ENCODE measurements around the gene CHAF1A.

Gene CHAF1A

GRCh38 chr19:4365341-4365740 is 37.1 kb upstream of the CHAF1A start (continued):
- TF ChIP-seq, protein P1, sequence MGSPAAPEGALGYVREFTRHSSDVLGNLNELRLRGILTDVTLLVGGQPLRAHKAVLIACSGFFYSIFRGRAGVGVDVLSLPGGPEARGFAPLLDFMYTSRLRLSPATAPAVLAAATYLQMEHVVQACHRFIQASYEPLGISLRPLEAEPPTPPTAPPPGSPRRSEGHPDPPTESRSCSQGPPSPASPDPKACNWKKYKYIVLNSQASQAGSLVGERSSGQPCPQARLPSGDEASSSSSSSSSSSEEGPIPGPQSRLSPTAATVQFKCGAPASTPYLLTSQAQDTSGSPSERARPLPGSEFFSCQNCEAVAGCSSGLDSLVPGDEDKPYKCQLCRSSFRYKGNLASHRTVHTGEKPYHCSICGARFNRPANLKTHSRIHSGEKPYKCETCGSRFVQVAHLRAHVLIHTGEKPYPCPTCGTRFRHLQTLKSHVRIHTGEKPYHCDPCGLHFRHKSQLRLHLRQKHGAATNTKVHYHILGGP (tag by site-specific recombination; IDR thresholded peaks at IDR 0.05) = no peak

DNA sequence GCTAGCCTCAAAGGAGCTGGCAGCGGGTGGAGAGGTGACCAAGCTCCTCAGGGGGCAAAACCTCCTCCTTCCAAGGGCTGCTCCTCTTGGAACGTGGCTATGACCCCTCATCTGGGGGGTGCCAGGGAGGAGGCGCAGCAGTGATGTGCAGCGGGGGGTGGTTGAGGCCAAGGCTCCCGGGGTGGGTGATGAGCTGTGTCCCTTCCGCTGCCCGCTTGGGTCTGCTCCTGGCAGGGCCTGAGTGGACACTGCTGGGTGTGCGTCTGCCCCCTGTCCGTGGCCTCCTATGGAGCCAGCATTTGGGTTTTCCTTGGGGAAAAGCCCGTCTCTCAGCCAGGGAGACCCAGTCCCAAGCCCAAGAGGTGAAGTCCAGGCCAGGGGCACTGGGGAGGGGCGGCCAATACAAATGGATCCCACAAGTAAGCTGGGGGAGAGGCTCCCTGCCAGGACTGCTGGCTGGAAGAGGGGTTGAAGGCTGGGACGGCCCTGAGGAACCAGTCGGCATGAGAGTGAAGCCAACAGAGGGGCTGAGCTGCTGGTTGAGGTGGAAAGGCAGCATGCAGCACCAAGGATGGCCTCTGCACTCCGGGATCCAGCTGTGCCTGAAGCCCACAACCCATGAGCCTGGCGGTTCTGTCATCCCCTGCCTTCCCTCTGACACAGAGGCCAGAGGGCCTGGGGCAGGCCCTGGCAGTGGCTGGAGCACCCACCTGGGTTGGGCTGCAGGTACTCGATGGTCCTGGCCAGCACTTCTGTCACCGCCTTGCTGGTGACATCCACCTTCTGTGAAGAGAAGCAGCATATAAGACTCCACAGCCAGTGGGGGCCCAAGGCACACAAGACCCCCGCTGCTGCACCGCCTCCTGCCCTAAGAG is 36.4 kb upstream of the CHAF1A start:
- Histone ChIP-seq H3K27ac (ENCODE audit: extremely low read depth, low read depth, low read length) (no peak overlapping the region), H3K4me3 (ENCODE audit: low read depth, low read length) (no peak overlapping the region), H3K4me1 (ENCODE audit: control insufficient read depth, insufficient read depth, low read length) (0 out of 2 replicates have a peak, but pooled peaks cover 5% of the 10 kb centered on the region), H3K9me3 (ENCODE audit: control insufficient read depth, insufficient read depth, low read depth, low read length) (no peaks in the 10 kb centered on the region), H3K36me3 (ENCODE audit: control insufficient read depth in 2 of 2, insufficient read depth in 1 of 2, low read length in 2 of 2) (peaks cover 9 to 64% of the 10 kb centered on the region in 2 experiments; a peak in 2 of 3 replicates)
- ChIA-PET CTCF (interaction anchor here (0.7 to 4.7 kb wide), 6 partner anchors 9 to 99 kb away, joined by 4 to 19 read pairs (median 8); partner anchors contain the start of gene SH3GL1), POLR2A (interaction anchor here (1.1 to 3.6 kb wide), 2 partner anchors 10 to 36 kb away, joined by 3 to 15 read pairs; partner anchors contain the start of gene CHAF1A)
- TF ChIP-seq OVOL3 (tag by site-specific recombination; IDR thresholded peaks at IDR 0.05) = no peak
- no peak for TF ChIP-seq ZNF654 (tag by site-specific recombination; IDR thresholded peaks at IDR 0.05; ENCODE audit: low read depth)
- TF ChIP-seq ZIC2 (tag by site-specific recombination; IDR thresholded peaks at IDR 0.05) = peak; percentile 19; the same call in 1 of the 2 replicates
- peak; percentile 29; the same call in 1 of the 2 replicates for TF ChIP-seq GLIS2 (tag by site-specific recombination; IDR thresholded peaks at IDR 0.05)

DNA sequence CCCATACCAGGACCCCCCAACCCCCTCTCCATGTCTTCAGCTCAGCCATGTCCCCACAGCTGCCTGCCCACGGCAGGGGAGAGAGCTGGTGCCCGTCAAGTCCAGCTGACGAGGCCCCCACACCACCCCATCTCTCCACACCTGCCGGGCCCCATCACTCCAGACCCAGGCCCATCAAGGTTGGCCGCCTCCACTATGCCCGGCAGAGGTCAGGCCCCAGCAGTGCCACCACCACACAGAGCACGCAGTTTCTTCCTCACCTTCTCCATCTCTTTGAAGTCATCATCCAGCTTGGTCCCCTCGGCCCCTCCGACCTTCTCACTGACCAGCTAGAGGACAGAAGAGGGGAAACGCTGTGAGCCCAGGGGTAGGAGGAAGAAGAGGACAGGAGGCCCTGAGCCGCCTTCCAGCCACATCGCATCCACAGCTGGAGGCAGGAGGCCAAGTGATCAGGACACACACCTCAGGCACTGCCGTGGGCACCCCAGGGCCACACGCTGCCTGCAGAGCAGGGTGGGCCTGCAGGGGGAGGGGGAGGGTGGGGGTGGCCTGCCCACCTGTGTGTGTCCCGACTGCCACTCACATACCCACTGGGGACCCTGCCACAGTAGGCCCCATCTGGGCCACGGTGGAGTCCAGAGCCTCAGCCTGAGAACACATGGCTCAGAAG is 35.6 kb upstream of the CHAF1A start:
- 0 out of 2 replicates have a peak, but pooled peaks cover 5% of the 10 kb centered on the region for H3K4me1 ChIP-seq (ENCODE audit: control insufficient read depth, insufficient read depth, low read length)
- ChIA-PET CTCF (interaction anchor here (0.7 to 4.7 kb wide), 4 partner anchors 8 to 99 kb away, joined by 4 to 19 read pairs (median 11); partner anchors contain the start of gene SH3GL1), POLR2A (interaction anchor here (1.1 kb wide), 1 partner anchor 36 kb away, joined by 3 read pairs; the partner anchor contains the start of gene CHAF1A)
- no peak overlapping the region for H3K27ac ChIP-seq (ENCODE audit: extremely low read depth, low read depth, low read length)
- peaks cover 9 to 57% of the 10 kb centered on the region in 2 experiments; a peak in 2 of 3 replicates for H3K36me3 ChIP-seq (ENCODE audit: control insufficient read depth in 2 of 2, insufficient read depth in 1 of 2, low read length in 2 of 2)
- TF ChIP-seq ZNF184 (tag by site-specific recombination; IDR thresholded peaks at IDR 0.05) (no peak), ZNF221 (tag by site-specific recombination; IDR thresholded peaks at IDR 0.05; ENCODE audit: borderline replicate concordance) (no peak), ZNF239 (tag by site-specific recombination; IDR thresholded peaks at IDR 0.05) (no peak), ZNF140 (tag by site-specific recombination; IDR thresholded peaks at IDR 0.05) (no peak), KLF8 (tag by site-specific recombination; IDR thresholded peaks at IDR 0.05) (no peak), ZNF350 (tag by site-specific recombination; IDR thresholded peaks at IDR 0.05) (no peak), ZSCAN18 (tag by site-specific recombination; IDR thresholded peaks at IDR 0.05) (no peak), SCRT1 (tag by site-specific recombination; IDR thresholded peaks at IDR 0.05; ENCODE audit: borderline replicate concordance) (no peak)
- TF ChIP-seq, protein P2, sequence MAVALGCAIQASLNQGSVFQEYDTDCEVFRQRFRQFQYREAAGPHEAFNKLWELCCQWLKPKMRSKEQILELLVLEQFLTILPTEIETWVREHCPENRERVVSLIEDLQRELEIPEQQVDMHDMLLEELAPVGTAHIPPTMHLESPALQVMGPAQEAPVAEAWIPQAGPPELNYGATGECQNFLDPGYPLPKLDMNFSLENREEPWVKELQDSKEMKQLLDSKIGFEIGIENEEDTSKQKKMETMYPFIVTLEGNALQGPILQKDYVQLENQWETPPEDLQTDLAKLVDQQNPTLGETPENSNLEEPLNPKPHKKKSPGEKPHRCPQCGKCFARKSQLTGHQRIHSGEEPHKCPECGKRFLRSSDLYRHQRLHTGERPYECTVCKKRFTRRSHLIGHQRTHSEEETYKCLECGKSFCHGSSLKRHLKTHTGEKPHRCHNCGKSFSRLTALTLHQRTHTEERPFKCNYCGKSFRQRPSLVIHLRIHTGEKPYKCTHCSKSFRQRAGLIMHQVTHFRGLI (tag by site-specific recombination; IDR thresholded peaks at IDR 0.05) = no peak
- no peak overlapping the region for H3K4me3 ChIP-seq (ENCODE audit: low read depth, low read length)
- H3K9me3 ChIP-seq (ENCODE audit: control insufficient read depth, insufficient read depth, low read depth, low read length) = no peaks in the 10 kb centered on the region

All from HEK293 (cell line).